ENCODE measurements around the gene TENM4. TPM values are rescaled to one million over a fixed set of nuclear protein-coding genes. Genes with fewer than 3 reads are reported as not detected.

The TENM4 gene
- total and polyA plus RNA-seq, 10 of the 15 experiments (the other 5 are each of a cell fraction or from before 2014, with no cell fraction given), result 0.03 to 0.12 (median 0.06) TPM; not detected in 7

GRCh38 chr11:79152511-79152910, 288.3 kb downstream of the TENM4 start:
- RAD21 ChIA-PET (ENCODE audit: unreplicated experiment), result no interaction called here
- Histone ChIP-seq H2AFZ (ENCODE audit: control insufficient read depth, low read depth, low read length) (no peak overlapping the region), H3K79me2 (ENCODE audit: control insufficient read depth, insufficient read depth, low read length) (no peaks in the 10 kb centered on the region), H3K36me3 (ENCODE audit: control insufficient read depth in 2 of 2, insufficient read depth in 2 of 2, low read length in 1 of 2) (no peaks in the 10 kb centered on the region), H3K9me3 (replicated peaks; ENCODE audit: control insufficient read depth, insufficient read depth, low read length) (no peaks in the 10 kb centered on the region), H4K20me1 (ENCODE audit: control insufficient read depth, insufficient read depth) (no peaks in the 10 kb centered on the region), H3K4me1 (ENCODE audit: control insufficient read depth, insufficient read depth, low read length) (no peaks in the 10 kb centered on the region), H3K4me2 (ENCODE audit: control insufficient read depth, insufficient read depth) (no peak overlapping the region), H3K27me3 (replicated peaks in 1 of 2; ENCODE audit: control insufficient read depth in 2 of 2, insufficient read depth in 2 of 2, low read length in 1 of 2) (no peaks in the 10 kb centered on the region; a peak in 1 of 4 replicates), H3K9ac (ENCODE audit: control insufficient read depth, insufficient read depth, low read length) (no peak overlapping the region), H3K27ac (ENCODE audit: control insufficient read depth, insufficient read depth) (no peak overlapping the region), H3K4me3 (no peak overlapping the region)
- FAIRE-seq, result no peak
- POLR2A ChIA-PET, result no interaction called here
- intact Hi-C loops (cut with micrococcal nuclease; ENCODE audit: unreplicated experiment) (no loop called here), in situ Hi-C loops (cut with MboI) (no loop called here)
- CTCF ChIA-PET, result no interaction called here
- SMC1A ChIA-PET (ENCODE audit: uncharacterized antibody, unreplicated experiment), result no interaction called here
- WGBS (ENCODE audit: insufficient coverage, insufficient replicate concordance, low lambda C conversion rate, missing lambda C conversion rate), result 10% methylated on average over 4 of the region's 4 CpGs
- no peak for DNase-seq (ENCODE audit: low read depth, low spot score)
- TF ChIP-seq, protein P1, sequence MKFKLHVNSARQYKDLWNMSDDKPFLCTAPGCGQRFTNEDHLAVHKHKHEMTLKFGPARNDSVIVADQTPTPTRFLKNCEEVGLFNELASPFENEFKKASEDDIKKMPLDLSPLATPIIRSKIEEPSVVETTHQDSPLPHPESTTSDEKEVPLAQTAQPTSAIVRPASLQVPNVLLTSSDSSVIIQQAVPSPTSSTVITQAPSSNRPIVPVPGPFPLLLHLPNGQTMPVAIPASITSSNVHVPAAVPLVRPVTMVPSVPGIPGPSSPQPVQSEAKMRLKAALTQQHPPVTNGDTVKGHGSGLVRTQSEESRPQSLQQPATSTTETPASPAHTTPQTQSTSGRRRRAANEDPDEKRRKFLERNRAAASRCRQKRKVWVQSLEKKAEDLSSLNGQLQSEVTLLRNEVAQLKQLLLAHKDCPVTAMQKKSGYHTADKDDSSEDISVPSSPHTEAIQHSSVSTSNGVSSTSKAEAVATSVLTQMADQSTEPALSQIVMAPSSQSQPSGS (IDR thresholded peaks at IDR 0.05; ENCODE audit: low read length), result no peak
- no peak for TF ChIP-seq RCOR1 (conservative IDR thresholded peaks at IDR 0.05; ENCODE audit: low read depth, low read length)
- no peak for TF ChIP-seq SREBF1 (IDR thresholded peaks at IDR 0.05; ENCODE audit: low read length)
- no peak for TF ChIP-seq RELA (IDR thresholded peaks at IDR 0.05; ENCODE audit: borderline replicate concordance, partially characterized antibody)
- TF ChIP-seq PAX5 (IDR thresholded peaks at IDR 0.05; ENCODE audit: borderline replicate concordance, low read depth, low read length), result no peak
- TF ChIP-seq CHD1 (IDR thresholded peaks at IDR 0.05; ENCODE audit: low read depth, low read length), result no peak
- no peak for TF ChIP-seq FOXK2 (IDR thresholded peaks at IDR 0.05)
- no peak for TF ChIP-seq FOXM1 (IDR thresholded peaks at IDR 0.05; ENCODE audit: low read depth, low read length)
- TF ChIP-seq NR2C1 (IDR thresholded peaks at IDR 0.05), result no peak
- TF ChIP-seq ZBTB40 (IDR thresholded peaks at IDR 0.05; ENCODE audit: borderline replicate concordance), result no peak
- BruUV-seq (replicated peaks), result no TSS peak
- no peak for ATAC-seq
